OCI-LY7 (cell line): Measurements from ENCODE around the gene ARHGAP6. TPM values are rescaled to one million over a fixed set of nuclear protein-coding genes. Genes with fewer than 3 reads are reported as not detected.

Experiments used
- BruUV-seq: library from RNA; stranded (reverse); fragments of 400-500 nt; replicated peaks from 2 replicates; lab custom pipeline; 2021; lab: Mats Ljungman, UMichigan
- CTCF ChIA-PET: fragments of 300-600 bp; sonication (Branson Sonifier 250); formaldehyde crosslinking; loops from one replicate; lab custom pipeline; 2022; ENCODE audit warnings: antibody characterized with exemption; ENCODE audit not compliant: unreplicated experiment; lab: Charles Lee
- POLR2A ChIA-PET: fragments of 300-600 bp; sonication (Branson Sonifier 250); formaldehyde crosslinking; loops from one replicate; lab custom pipeline; 2022; ENCODE audit warnings: antibody characterized with exemption; lab: Charles Lee
- DNase-seq: peaks from one replicate; pipeline ENCODE4 v3.0.0-alpha.2; 2015; ENCODE audit warnings: low spot score
- H2AFZ ChIP-seq: fragments of 200-600 bp; sonication (generic), shearing (Covaris generic); 2 replicates; pipeline ENCODE4 v1.6.1; 2014; ENCODE audit warnings: mild to moderate bottlenecking, antibody characterized with exemption, low read length, moderate library complexity
- H3K27ac ChIP-seq: fragments of 200-600 bp; sonication (generic); 2 replicates; pipeline ENCODE4 v1.5.1; 2014; ENCODE audit warnings: mixed run types, low read depth, mild to moderate bottlenecking, moderate library complexity, low read length, inconsistent platforms; ENCODE audit not compliant: poor library complexity, severe bottlenecking
- H3K36me3 ChIP-seq: fragments of 200-600 bp; sonication (generic); 2 replicates; pipeline ENCODE4 v1.6.1; 2014; ENCODE audit warnings: mild to moderate bottlenecking, antibody characterized with exemption, low read length, moderate library complexity, mixed read lengths; ENCODE audit not compliant: insufficient read depth
- H3K4me1 ChIP-seq: fragments of 200-600 bp; sonication (generic); 2 replicates; pipeline ENCODE4 v1.5.1; 2014; ENCODE audit warnings: mild to moderate bottlenecking, low read length; ENCODE audit not compliant: insufficient read depth, poor library complexity, severe bottlenecking
- H3K4me2 ChIP-seq: fragments of 200-600 bp; sonication (generic); 2 replicates; pipeline ENCODE4 v1.6.1; 2014; ENCODE audit warnings: mild to moderate bottlenecking, low read length
- H3K4me3 ChIP-seq: fragments of 200-600 bp; sonication (generic); 2 replicates; pipeline ENCODE4 v1.5.1; 2014; ENCODE audit warnings: mild to moderate bottlenecking, low read depth, low read length; ENCODE audit not compliant: poor library complexity, severe bottlenecking
- H3K79me2 ChIP-seq: fragments of 200-600 bp; sonication (generic); 2 replicates; pipeline ENCODE4 v1.6.1; 2016; ENCODE audit warnings: low read depth, mild to moderate bottlenecking, low read length, moderate library complexity, mixed read lengths; ENCODE audit not compliant: insufficient read depth
- H3K9me2 ChIP-seq: fragments of 200-600 bp; sonication (generic); 2 replicates; pipeline ENCODE4 v1.6.1; 2016; ENCODE audit warnings: mild to moderate bottlenecking, low read length, mixed read lengths; ENCODE audit not compliant: insufficient read depth
- H3K9me3 ChIP-seq: fragments of 200-600 bp; sonication (generic); 2 replicates; pipeline ENCODE4 v1.6.1; 2014; ENCODE audit warnings: mild to moderate bottlenecking, mixed run types, low read length, mixed read lengths
- H4K20me1 ChIP-seq: fragments of 200-600 bp; sonication (generic); 2 replicates; pipeline ENCODE4 v1.6.1; 2014; ENCODE audit warnings: mild to moderate bottlenecking, antibody characterized with exemption, low read length, moderate library complexity, mixed read lengths; ENCODE audit not compliant: insufficient read depth
- CTCF ChIP-seq: fragments of 200-600 bp; sonication (generic); conservative IDR thresholded peaks from 2 replicates; pipeline ENCODE4 v1.5.1; 2014; ENCODE audit warnings: mild to moderate bottlenecking, antibody characterized with exemption, low read length, moderate library complexity, mixed read lengths
- EZH2phosphoT487 ChIP-seq: fragments of 200-600 bp; sonication (generic); IDR thresholded peaks from 2 replicates; pipeline ENCODE4 v1.6.1; 2018; ENCODE audit warnings: low read depth, borderline replicate concordance, mild to moderate bottlenecking, mixed run types, antibody characterized with exemption, low read length, moderate library complexity, mixed read lengths
- intact Hi-C: fragments of 100-400 bp; cut with micrococcal nuclease; formaldehyde crosslinking; loops from one replicate; pipeline ENCODE4 v1.10.0; 2022; ENCODE audit not compliant: unreplicated experiment
- total RNA-seq, 2 experiments: library from RNA; depleted of rRNA in 1 of 2; stranded (reverse); fragments of >200 nt in 1 of 2; shearing (Covaris generic) in 1 of 2; gene quantifications; 2 replicates each; pipeline ENCODE4 v1.2.3, GENCODE V29; 2014 to 2022

The ARHGAP6 gene
- total RNA-seq, 2 experiments from 2014 or later = not detected

GRCh38 chrX:11555759-11556158 is 110.0 kb downstream of the ARHGAP6 start:
- Histone ChIP-seq H3K27ac (no peak overlapping the region), H2AFZ (no peak overlapping the region), H3K79me2 (no peaks in the 10 kb centered on the region), H3K4me2 (no peak overlapping the region), H3K4me1 (no peaks in the 10 kb centered on the region), H3K36me3 (no peaks in the 10 kb centered on the region), H3K4me3 (no peak overlapping the region), H3K9me2 (no peaks in the 10 kb centered on the region), H3K9me3 (no peaks in the 10 kb centered on the region), H4K20me1 (no peaks in the 10 kb centered on the region)
- TF ChIP-seq EZH2phosphoT487 (no peak), CTCF (no peak)
- no peak for DNase-seq
- POLR2A ChIA-PET = no interaction called here
- no TSS peak for BruUV-seq
- intact Hi-C loops = no loop called here
- CTCF ChIA-PET = no interaction called here

GRCh38 chrX:11553594-11553993 is 112.1 kb downstream of the ARHGAP6 start:
- ChIA-PET POLR2A (interaction anchor here (0.6 kb wide), 1 partner anchor 621 kb away, joined by 3 read pairs; no protein-coding TSS in a partner anchor), CTCF (no interaction called here)
- Histone ChIP-seq H4K20me1 (no peaks in the 10 kb centered on the region), H3K79me2 (no peaks in the 10 kb centered on the region), H2AFZ (no peak overlapping the region), H3K36me3 (no peaks in the 10 kb centered on the region), H3K4me1 (no peaks in the 10 kb centered on the region), H3K4me3 (no peak overlapping the region), H3K4me2 (no peak overlapping the region), H3K9me3 (no peaks in the 10 kb centered on the region), H3K27ac (no peak overlapping the region), H3K9me2 (no peaks in the 10 kb centered on the region)
- DNase-seq = no peak
- intact Hi-C loops = no loop called here
- BruUV-seq = no TSS peak
- TF ChIP-seq EZH2phosphoT487 (no peak), CTCF (no peak)

DNA sequence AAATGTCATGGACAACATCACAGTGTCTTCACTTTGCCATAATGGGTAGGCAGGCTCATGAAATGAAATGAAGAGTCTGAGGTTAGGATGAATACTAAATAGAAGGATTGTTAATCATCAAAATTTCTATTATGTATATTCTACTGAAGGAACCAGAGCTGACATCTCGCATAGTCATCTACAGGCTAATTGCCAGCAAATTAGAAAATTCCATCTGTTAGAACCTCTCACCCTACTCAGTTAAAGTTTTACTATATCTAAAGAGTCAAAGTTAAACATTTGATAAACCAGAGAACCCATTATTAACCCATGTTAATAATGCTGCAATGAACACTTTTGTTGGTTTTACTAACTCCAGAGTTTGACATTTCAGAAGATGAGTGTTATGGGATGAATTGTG is 114.6 kb downstream of the ARHGAP6 start:
- no TSS peak for BruUV-seq
- Histone ChIP-seq H3K9me2 (no peaks in the 10 kb centered on the region), H3K4me3 (no peak overlapping the region), H4K20me1 (no peaks in the 10 kb centered on the region), H3K27ac (no peak overlapping the region), H3K79me2 (no peaks in the 10 kb centered on the region), H3K36me3 (no peaks in the 10 kb centered on the region), H3K4me1 (no peaks in the 10 kb centered on the region), H3K9me3 (no peaks in the 10 kb centered on the region), H3K4me2 (no peak overlapping the region), H2AFZ (no peak overlapping the region)
- CTCF ChIA-PET = no interaction called here
- DNase-seq = no peak
- TF ChIP-seq CTCF (no peak), EZH2phosphoT487 (no peak)
- POLR2A ChIA-PET = no interaction called here
- intact Hi-C loops = no loop called here
